DMS 273 treated with DMSO at 0.1 percent for 48 hours (cell line): ENCODE measurements around the gene ADAMTS14.

ENCODE experiments used
- DNase-seq: peaks from one replicate; lab custom pipeline; 2025; lab: John Stamatoyannopoulos, UW

Gene ADAMTS14

GRCh38 chr10:70692043-70692603, 19.8 kb downstream of the ADAMTS14 start:
- no peak for DNase-seq

GRCh38 chr10:70693619-70694335, 21.5 kb downstream of the ADAMTS14 start:
- DNase-seq = no peak

GRCh38 chr10:70694418-70695141, 22.3 kb downstream of the ADAMTS14 start:
- DNase-seq = no peak

- no peak for DNase-seq
These were observed 23.1 kb downstream of the ADAMTS14 start for GRCh38 chr10:70695241-70696030.

GRCh38 chr10:70698211-70698610, 25.9 kb downstream of the ADAMTS14 start:
- DNase-seq = no peak

- DNase-seq = no peak
These were observed 26.9 kb downstream of the ADAMTS14 start for GRCh38 chr10:70699063-70699658.

- no peak for DNase-seq
These were observed 27.4 kb downstream of the ADAMTS14 start for GRCh38 chr10:70699659-70700174.

GRCh38 chr10:70702190-70702763, 30.0 kb downstream of the ADAMTS14 start:
- DNase-seq = no peak

- DNase-seq = no peak
These were observed 31.9 kb downstream of the ADAMTS14 start for GRCh38 chr10:70704211-70704610.

- DNase-seq = no peak
These were observed 33.0 kb downstream of the ADAMTS14 start for GRCh38 chr10:70705121-70705861.

GRCh38 chr10:70711177-70711576, 38.9 kb downstream of the ADAMTS14 start:
- no peak for DNase-seq

GRCh38 chr10:70711911-70712310, 39.6 kb downstream of the ADAMTS14 start:
- DNase-seq = no peak

- DNase-seq = no peak
These were observed 41.9 kb downstream of the ADAMTS14 start for GRCh38 chr10:70714245-70714644.

GRCh38 chr10:70714951-70715350, 42.6 kb downstream of the ADAMTS14 start:
- no peak for DNase-seq

- no peak for DNase-seq
These were observed 43.8 kb downstream of the ADAMTS14 start for GRCh38 chr10:70715853-70716795.

GRCh38 chr10:70722820-70723424, 50.6 kb downstream of the ADAMTS14 start:
- DNase-seq = no peak

GRCh38 chr10:70723771-70724170, 51.5 kb downstream of the ADAMTS14 start:
- DNase-seq = no peak

- no peak for DNase-seq
These were observed 54.7 kb downstream of the ADAMTS14 start for GRCh38 chr10:70726909-70727495.

- no peak for DNase-seq
These were observed 56.0 kb downstream of the ADAMTS14 start for GRCh38 chr10:70728328-70728727.
